Mucosa of rectum (tissue), 2 donors: ENCODE data around the gene KPNB1.

ENCODE experiments used
- H3K27ac ChIP-seq, 2 donors: one replicate each; pipeline ENCODE4 v1.7.0; 2013; ENCODE audit warnings: inconsistent platforms in 2 of 2, low read depth in 2 of 2, low read length in 2 of 2
- H3K27me3 ChIP-seq, 2 donors: one replicate each; pipeline ENCODE4 v1.7.0; 2013; ENCODE audit warnings: low read length in 2 of 2; ENCODE audit not compliant: control insufficient read depth in 2 of 2, insufficient read depth in 2 of 2
- H3K36me3 ChIP-seq, 2 donors: one replicate each; pipeline ENCODE4 v1.7.0; 2013; ENCODE audit warnings: low read length in 2 of 2; ENCODE audit not compliant: control insufficient read depth in 2 of 2, insufficient read depth in 2 of 2
- H3K4me1 ChIP-seq, 2 donors: one replicate each; pipeline ENCODE4 v1.7.0; 2013; ENCODE audit warnings: low read length in 2 of 2, mild to moderate bottlenecking in 1 of 2; ENCODE audit not compliant: control insufficient read depth in 2 of 2, insufficient read depth in 2 of 2
- H3K4me3 ChIP-seq, 2 donors: one replicate each; pipeline ENCODE4 v1.7.0; 2013; ENCODE audit warnings: low read length in 2 of 2
- H3K9ac ChIP-seq, 2 donors: one replicate each; pipeline ENCODE4 v1.7.0; 2013; ENCODE audit warnings: low read length in 2 of 2, low read depth in 1 of 2, mild to moderate bottlenecking in 1 of 2
- H3K9me3 ChIP-seq, 2 donors: one replicate each; pipeline ENCODE4 v1.7.0; 2013; ENCODE audit warnings: low read length in 2 of 2; ENCODE audit not compliant: control insufficient read depth in 2 of 2
- donor health status: healthy.
- donor health status: Normal muscosa, but diverticular disease.

Gene KPNB1

GRCh38 chr17:47719411-47720152 lies 69.9 kb downstream of the KPNB1 start:
- H3K36me3 ChIP-seq = no peaks in the 10 kb centered on the region
- no peak overlapping the region for H3K27ac ChIP-seq
- H3K9me3 ChIP-seq = no peaks in the 10 kb centered on the region
- H3K27me3 ChIP-seq = peaks cover 23 to 36% of the 10 kb centered on the region in 2 donors
- H3K4me1 ChIP-seq = peaks cover 3% of the 10 kb centered on the region in 2 donors
- no peak overlapping the region for H3K9ac ChIP-seq
- no peak overlapping the region for H3K4me3 ChIP-seq

- Histone ChIP-seq H3K27me3 (peaks cover 24 to 36% of the 10 kb centered on the region in 2 donors), H3K4me1 (peaks cover 3% of the 10 kb centered on the region in 2 donors), H3K36me3 (no peaks in the 10 kb centered on the region), H3K27ac (no peak overlapping the region), H3K9me3 (no peaks in the 10 kb centered on the region), H3K9ac (no peak overlapping the region), H3K4me3 (no peak overlapping the region)
These were observed 70.5 kb downstream of the KPNB1 start for GRCh38 chr17:47720196-47720595.

DNA sequence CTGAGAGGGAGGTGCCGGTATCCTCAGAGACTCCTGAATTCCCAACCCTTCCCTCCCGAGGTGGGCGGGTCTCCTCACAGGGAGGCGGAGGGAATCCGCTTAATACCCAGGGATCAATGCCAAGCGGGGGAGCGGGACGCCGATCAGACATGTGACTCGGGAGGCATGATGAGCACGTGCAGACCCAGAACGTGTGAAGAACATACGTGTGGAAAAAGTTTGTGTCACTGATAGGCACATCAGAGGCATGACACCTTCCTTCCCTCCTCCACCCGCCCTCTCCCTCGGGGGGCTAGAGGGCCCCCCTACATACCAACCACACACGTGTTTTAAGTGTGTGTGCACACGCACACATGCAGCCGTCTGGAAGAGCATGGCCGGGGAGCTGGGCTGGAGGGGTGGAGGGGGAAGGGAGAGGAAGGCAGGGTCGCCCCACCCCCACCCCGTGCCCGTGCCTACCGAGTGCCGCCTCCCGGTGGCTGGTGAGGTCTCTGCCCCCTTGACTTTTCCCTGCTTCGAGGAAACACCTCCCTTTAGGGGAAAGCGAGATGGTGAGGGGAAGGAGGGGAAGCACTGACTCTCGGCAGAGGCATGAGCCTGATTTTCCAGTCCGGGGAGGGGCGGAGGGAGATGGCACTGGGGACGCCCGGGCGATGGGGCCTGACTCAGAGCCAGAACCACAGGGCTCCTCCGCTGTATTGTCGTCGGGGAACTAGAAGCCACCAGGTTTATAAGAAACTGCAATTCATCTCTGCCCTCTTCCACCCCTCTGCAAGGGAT lies 71.2 kb downstream of the KPNB1 start:
- Histone ChIP-seq H3K4me3 (no peak overlapping the region), H3K4me1 (peaks cover 3% of the 10 kb centered on the region in 2 donors), H3K9me3 (no peaks in the 10 kb centered on the region), H3K27me3 (peaks cover 25 to 36% of the 10 kb centered on the region in 2 donors), H3K27ac (no peak overlapping the region), H3K9ac (no peak overlapping the region), H3K36me3 (no peaks in the 10 kb centered on the region)

- no peak overlapping the region for H3K27ac ChIP-seq
- H3K36me3 ChIP-seq = no peaks in the 10 kb centered on the region
- H3K9ac ChIP-seq = no peak overlapping the region
- no peaks in the 10 kb centered on the region for H3K9me3 ChIP-seq
- H3K4me3 ChIP-seq = no peak overlapping the region
- H3K27me3 ChIP-seq = peaks cover 25 to 36% of the 10 kb centered on the region in 2 donors
- H3K4me1 ChIP-seq = peaks cover 3% of the 10 kb centered on the region in 2 donors
These were observed 72.0 kb downstream of the KPNB1 start for GRCh38 chr17:47721725-47722124.

GRCh38 chr17:47724705-47725104 lies 75.0 kb downstream of the KPNB1 start:
- H3K4me1 ChIP-seq = peaks cover 3% of the 10 kb centered on the region in 2 donors
- H3K4me3 ChIP-seq = no peak overlapping the region
- H3K9me3 ChIP-seq = no peaks in the 10 kb centered on the region
- H3K27me3 ChIP-seq = peaks cover 21 to 29% of the 10 kb centered on the region in 2 donors
- no peaks in the 10 kb centered on the region for H3K36me3 ChIP-seq
- no peak overlapping the region for H3K27ac ChIP-seq
- H3K9ac ChIP-seq = no peak overlapping the region

DNA sequence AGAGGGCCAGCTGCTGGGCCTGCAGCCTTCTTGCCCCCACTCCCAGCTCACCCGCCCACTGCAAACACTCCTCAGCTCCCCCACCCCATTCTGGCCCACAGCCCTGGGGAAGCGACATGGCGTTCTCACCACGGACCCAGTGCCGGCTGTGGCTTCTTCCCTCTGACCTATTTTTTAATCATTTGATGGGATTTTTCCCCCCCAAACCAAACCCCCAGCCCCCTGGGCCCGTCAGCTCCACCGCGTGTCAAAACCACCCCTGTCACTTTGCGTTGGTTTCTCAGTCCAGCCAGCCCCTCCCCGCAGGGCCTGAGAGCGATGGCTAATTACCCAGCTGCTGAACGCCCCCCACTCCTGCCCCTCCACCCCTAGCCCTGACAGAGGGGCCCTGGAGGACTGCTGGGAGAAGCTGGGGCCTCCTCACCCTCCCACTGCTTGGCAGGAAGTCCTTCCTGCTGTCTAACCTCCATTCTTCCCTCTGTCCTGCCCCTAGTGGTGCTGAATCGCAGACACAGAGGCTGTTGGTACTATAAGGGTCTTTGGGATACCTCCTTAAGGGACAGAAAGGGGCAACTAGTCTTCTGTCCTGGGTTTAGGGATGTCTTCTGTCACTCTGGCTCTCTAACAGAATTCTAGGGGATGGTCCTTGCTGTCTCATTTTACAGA lies 75.9 kb downstream of the KPNB1 start:
- H3K27me3 ChIP-seq = peaks cover 18 to 23% of the 10 kb centered on the region in 2 donors
- no peaks in the 10 kb centered on the region for H3K9me3 ChIP-seq
- no peaks in the 10 kb centered on the region for H3K36me3 ChIP-seq
- H3K4me3 ChIP-seq = no peak overlapping the region
- H3K9ac ChIP-seq = no peak overlapping the region
- H3K27ac ChIP-seq = no peak overlapping the region
- peaks cover 3% of the 10 kb centered on the region in 2 donors for H3K4me1 ChIP-seq

GRCh38 chr17:47726796-47727703 lies 77.3 kb downstream of the KPNB1 start:
- Histone ChIP-seq H3K36me3 (no peaks in the 10 kb centered on the region), H3K9ac (no peak overlapping the region), H3K9me3 (no peaks in the 10 kb centered on the region), H3K27me3 (peaks cover 12 to 18% of the 10 kb centered on the region in 2 donors), H3K4me1 (no peaks in the 10 kb centered on the region), H3K27ac (no peak overlapping the region), H3K4me3 (no peak overlapping the region)

DNA sequence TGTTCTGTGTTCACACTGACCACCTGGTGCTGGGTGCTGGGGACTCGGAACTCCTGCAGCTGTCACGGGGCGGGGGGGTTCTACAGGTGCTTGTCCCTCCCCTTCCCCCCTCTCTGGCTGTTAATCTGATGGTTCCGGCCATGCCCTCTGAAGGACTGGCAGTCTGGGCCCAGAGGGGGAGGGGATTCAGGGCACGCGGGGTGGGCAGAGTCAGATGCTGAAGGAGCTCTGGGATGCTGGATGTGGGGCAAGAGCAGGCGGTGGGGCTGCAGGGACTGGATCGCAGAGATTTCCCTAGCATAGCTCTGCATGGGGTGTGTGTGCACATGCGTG lies 78.0 kb downstream of the KPNB1 start:
- peaks cover 15 to 16% of the 10 kb centered on the region in 2 donors for H3K27me3 ChIP-seq
- no peak overlapping the region for H3K4me3 ChIP-seq
- H3K27ac ChIP-seq = no peak overlapping the region
- H3K9me3 ChIP-seq = no peaks in the 10 kb centered on the region
- no peaks in the 10 kb centered on the region for H3K36me3 ChIP-seq
- no peak overlapping the region for H3K9ac ChIP-seq
- H3K4me1 ChIP-seq = no peaks in the 10 kb centered on the region

- peaks cover 17 to 19% of the 10 kb centered on the region in 2 donors for H3K27me3 ChIP-seq
These were observed 78.6 kb downstream of the KPNB1 start for GRCh38 chr17:47728214-47728877.

More at GRCh38 chr17:47728214-47728877, 78.6 kb downstream of the KPNB1 start:
- no peak overlapping the region for H3K4me3 ChIP-seq
- no peaks in the 10 kb centered on the region for H3K9me3 ChIP-seq
- H3K36me3 ChIP-seq = no peaks in the 10 kb centered on the region
- no peaks in the 10 kb centered on the region for H3K4me1 ChIP-seq
- H3K27ac ChIP-seq = no peak overlapping the region
- H3K9ac ChIP-seq = no peak overlapping the region
